OCI-LY7 (cell line): ENCODE data around the gene M1AP.

ENCODE experiments used
- EZH2phosphoT487 ChIP-seq: fragments of 200-600 bp; sonication (generic); IDR thresholded peaks from 2 replicates; pipeline ENCODE4 v1.6.1; 2018; ENCODE audit warnings: low read depth, borderline replicate concordance, mild to moderate bottlenecking, mixed run types, antibody characterized with exemption, low read length, moderate library complexity, mixed read lengths
- TF ChIP-seq, protein P1 (sequence below): fragments of 200-600 bp; sonication (generic); conservative IDR thresholded peaks from 2 replicates; pipeline ENCODE4 v1.5.1; 2014; ENCODE audit warnings: mild to moderate bottlenecking, antibody characterized with exemption, low read length, moderate library complexity, mixed read lengths

DNA sequence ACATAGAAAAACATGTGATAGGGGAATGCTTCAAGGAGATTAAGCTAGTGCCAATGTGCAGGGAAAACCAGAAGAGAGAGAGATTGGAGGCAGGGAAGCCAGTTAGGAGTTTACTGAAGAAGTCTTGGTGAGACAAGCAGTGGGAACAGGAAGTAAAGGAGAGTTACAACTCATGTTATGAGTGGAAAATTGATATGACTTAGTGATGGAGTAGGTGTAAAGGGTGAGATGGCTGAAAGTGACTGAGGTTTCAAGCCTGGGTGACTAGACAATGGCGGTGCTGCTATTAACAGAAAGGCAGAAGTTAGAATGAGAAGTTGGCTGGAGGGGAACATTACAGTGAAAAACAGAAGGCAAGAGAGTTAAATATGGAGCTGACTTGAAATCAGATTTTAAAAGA lies 77.1 kb downstream of the M1AP start:
- TF ChIP-seq, protein P1, sequence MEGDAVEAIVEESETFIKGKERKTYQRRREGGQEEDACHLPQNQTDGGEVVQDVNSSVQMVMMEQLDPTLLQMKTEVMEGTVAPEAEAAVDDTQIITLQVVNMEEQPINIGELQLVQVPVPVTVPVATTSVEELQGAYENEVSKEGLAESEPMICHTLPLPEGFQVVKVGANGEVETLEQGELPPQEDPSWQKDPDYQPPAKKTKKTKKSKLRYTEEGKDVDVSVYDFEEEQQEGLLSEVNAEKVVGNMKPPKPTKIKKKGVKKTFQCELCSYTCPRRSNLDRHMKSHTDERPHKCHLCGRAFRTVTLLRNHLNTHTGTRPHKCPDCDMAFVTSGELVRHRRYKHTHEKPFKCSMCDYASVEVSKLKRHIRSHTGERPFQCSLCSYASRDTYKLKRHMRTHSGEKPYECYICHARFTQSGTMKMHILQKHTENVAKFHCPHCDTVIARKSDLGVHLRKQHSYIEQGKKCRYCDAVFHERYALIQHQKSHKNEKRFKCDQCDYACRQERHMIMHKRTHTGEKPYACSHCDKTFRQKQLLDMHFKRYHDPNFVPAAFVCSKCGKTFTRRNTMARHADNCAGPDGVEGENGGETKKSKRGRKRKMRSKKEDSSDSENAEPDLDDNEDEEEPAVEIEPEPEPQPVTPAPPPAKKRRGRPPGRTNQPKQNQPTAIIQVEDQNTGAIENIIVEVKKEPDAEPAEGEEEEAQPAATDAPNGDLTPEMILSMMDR = no peak
- TF ChIP-seq EZH2phosphoT487 = no peak
